HG02610 (cell line): ENCODE measurements around the gene TRIM75.
"Not testable (repeated sequence)": the region's sequence is repeated elsewhere in the genome, so short reads cannot be mapped to it uniquely, and the experiment has no call there.

Experiments
- ATAC-seq: cut with Tn5 transposase; IDR thresholded peaks from one replicate; pipeline ENCODE4 v1.9.1; 2021; ENCODE audit warnings: mild to moderate bottlenecking, moderate library complexity; ENCODE audit not compliant: unreplicated experiment

TRIM75 gene

DNA sequence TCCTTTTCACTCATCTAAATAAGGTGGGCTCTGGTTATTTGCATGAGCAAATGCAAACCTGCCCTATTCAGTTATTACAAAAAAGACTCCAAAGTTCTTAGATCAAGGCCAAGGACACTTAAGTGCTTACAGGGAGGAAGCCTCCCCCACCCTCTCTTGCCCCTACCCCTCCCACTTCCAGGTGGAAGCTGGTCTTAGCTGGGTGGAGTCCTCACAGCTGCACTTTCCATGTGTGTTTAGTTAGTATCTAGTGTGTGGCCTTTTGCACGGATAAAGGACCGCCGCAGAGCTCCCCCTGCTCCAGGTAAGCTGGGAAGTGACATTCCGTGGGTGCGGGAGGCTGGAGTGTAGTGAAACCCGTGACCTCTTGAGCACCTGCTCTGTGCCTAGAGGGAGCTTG is at the start of gene TRIM75:
TSS of gene TRIM75 (plus strand) at position 222 of the 400 bp plus-strand sequence. CDS start 5,282 bp downstream, outside the sequence.
- ATAC-seq = no peak

DNA sequence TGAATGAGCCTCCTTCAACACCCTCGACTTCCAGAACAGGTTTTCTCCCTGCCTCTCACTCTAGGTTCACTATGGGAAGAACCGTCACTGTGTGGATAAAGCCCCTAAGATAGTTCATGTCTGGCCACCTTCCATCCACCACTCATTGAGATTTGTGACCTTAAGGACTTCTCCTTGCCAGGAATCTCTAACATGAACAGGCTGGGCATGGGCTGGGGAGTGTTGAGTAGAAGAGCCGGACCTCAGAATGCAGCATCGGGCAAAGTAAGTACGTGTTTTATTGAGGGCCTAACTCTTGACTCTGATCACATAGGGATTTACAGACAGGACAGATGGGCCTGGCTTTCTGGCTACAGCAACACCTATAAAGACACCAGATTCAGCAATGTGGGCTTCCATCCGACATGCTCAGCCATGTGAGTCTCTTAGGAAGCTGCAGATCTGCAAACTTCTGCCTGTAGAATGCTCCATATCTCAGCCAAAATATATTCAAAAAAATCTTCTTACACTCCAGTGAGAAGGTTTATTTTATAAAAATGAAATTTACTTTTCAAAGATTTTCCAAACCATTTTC is 48.2 kb upstream of the TRIM75 start:
- no peak for ATAC-seq

DNA sequence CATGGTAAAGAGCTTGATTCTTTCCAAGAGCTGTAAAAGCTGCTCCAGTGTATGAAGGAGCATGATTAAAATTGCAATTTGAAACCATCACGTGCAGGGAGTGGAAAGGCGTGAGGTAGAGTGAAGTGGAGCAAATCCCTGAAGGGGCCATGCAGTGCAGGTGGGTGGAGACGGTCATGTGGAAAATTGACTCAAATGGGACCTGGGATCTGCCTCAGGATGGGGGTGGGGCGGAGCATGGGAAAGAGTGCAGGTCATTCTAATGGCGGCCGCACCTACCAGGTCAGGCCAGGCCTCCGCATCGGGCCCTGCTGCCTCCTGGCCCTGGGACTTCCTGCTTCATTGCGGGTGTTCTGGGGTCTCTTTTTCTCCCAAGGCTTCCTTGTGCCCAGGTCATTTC is 47.2 kb upstream of the TRIM75 start:
- ATAC-seq = no peak

DNA sequence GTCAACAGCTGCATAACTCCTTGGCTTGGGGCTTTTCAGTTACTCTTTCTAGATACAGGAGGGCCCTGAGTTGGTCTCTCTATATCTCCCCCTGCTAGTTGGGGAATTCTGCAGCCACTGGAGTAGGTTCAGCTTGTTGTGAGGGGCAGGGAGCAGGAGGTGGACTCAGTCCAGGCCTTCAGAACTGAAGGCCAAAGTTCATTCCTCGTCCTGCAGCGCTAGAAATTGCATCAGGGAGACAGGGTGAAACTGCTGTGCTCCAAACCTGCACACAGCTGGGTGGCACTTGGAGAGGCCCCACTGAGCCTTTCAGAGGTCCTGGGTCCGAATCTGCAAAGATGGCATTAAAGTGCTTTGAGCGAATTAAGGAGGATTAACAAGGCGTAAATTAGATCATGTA is 46.8 kb upstream of the TRIM75 start:
- no peak for ATAC-seq

DNA sequence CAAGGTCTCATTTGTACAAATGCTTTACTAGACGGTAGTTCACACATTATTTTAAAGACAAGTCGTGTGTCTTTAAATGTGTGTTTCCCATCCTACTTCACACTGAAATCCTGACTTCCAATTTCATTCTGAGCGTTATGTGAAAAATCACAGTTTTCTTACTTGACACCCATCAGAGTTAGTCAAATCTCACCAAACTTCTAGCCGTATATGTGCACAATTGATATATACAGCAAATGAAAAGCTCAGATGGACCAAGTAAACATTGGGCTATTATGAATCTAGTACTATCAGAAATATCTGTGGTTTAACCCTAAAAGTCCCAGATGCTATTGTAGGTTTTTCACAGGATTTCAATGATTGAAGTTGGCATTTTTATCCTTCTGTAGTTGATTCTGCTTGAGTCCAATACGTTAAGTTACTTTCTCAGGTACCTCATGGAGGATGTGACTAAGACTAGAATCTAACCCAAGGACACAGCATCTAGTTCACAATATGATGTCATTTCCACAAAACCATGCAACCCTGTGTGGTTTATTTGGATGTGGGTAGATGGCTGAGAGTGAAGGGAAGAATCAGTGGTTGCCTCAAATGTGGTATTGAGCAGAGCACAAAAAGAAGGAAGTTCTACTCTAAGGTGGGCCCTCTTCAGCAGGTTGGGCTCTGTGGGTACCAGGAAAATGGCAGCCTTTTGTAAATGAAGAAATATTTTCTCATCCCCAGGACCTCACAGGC is 44.0 kb upstream of the TRIM75 start:
- ATAC-seq = peak; percentile 95

DNA sequence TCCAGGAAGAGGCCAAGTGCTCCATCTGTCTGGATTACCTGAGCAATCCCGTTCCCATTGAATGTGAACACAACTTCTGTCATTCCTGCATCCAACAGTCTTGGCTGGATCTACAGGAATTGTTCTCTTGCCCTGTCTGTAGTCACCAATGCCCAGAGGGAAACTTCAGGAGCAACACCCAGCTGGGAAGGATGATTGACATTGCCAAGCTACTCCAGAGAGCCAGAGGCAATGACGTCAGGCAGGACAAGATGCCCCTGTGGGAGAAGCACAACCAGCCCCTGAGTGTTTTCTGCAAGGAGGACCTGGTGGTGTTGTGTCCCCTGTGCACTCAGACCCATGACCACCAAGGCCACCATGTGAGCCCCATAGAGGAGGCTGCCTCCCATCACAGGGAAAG is 43.2 kb upstream of the TRIM75 start:
- ATAC-seq = no peak

DNA sequence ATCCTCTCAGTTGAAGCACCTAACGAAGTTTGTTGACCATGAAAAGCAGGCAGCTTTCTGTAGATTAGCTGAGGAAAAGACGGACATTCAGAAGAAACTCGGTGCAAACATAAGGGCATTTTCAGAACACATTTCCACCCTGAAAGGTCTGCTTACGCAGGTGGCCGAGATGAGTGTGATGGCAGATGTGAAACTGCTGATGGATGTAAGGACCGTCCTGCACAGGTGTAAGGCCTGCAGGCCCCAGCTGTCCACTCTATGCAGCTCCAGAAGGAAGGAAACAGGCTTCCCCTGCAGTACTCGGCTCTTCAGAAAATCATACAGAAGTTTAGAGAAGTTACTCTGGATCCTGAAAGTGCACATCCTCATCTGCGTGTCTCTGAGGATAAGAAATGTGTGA is 42.7 kb upstream of the TRIM75 start:
- no peak for ATAC-seq

DNA sequence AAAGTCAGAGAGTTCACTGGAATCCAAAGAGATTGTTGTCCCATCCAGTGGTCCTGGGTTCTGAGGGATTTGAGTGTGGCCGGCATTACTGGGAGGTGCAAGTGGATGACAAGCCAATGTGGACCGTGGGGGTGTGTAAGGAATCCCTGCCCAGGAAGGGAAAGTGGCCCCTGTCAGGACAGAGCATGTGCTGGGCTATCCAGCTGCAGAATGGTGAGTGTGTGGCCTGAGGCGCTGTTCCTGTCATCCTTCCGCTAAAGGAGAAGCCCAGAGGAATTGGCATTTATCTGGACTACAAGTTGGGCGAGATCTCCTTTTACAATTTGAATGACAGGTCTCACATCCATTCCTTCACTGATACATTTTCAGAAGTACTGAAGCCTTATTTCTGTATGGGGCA is 42.3 kb upstream of the TRIM75 start:
- no peak for ATAC-seq

DNA sequence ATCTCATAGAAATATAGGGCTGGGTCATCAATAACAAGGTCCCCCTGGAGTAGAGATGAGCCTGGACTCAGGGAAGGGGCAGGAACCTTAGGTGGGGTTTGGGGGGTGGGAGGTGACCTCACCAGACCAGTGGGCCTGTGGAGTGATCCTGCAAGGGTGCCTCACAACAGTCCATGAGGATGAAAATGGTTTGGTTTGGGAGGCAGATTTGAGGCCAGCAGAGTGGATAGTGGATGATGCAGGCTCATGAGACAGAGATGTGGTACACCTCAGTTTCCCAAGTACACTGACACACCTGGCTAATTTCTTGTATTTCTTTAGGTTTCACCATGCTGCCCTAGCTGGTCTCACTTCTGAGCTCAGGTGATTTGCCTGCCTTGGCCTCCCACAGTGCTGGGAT is 40.0 kb upstream of the TRIM75 start:
- ATAC-seq = no peak

DNA sequence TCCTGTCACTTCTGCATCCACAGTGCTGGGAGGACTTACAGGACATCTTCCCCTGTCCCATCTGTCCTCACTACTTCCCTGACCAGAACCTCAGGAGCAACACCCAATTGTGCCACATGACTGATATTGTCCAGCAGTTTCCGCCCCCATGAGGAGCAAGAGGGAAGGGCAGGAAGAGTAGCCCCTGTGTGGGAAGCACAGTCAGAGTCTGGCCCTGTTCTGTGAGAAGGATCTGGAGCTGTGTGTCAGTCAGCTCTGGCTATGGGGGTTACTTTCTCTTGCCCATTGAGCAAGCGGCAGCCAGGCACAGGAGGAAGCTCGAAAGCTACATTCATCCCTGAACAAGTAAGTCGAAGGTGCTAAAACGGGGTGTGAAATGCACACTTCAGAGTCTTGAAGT is 36.7 kb upstream of the TRIM75 start:
- no peak for ATAC-seq

DNA sequence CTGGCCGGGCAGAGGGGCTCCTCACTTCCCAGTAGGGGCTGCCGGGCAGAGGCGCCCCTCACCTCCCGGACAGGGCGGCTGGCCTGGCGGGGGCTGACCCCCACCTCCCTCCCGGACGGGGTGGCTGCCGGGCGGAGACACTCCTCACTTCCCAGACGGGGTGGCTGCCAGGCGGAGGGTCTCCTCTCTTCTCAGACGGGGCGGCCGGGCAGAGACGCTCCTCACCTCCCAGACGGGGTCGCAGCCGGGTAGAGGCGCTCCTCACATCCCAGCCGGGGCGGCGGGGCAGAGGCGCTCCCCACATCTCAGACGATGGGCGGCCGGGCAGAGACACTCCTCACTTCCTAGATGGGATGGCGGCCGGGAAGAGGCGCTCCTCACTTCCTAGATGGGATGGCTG is 33.7 kb upstream of the TRIM75 start:
- ATAC-seq = not testable (repeated sequence)

DNA sequence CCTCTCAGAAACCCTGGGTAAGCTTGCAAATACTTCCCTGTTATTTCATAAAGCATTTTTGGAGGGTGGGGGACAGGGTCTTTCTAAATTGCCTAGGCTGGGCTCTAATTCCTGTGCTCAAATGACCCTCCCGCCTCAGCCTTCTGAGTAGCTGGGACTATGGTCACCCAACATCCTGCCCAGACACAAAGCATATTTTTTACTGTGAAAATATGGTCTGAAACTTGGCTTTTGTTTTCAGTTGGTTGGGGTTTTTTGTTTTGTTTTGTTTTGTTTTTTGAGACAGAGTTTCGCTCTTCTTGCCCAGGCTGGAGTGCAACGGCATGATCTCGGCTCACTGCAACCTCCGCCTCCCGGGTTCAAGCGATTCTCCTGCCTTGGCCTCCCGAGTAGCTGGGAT is 27.9 kb upstream of the TRIM75 start:
- ATAC-seq = not testable (repeated sequence)

DNA sequence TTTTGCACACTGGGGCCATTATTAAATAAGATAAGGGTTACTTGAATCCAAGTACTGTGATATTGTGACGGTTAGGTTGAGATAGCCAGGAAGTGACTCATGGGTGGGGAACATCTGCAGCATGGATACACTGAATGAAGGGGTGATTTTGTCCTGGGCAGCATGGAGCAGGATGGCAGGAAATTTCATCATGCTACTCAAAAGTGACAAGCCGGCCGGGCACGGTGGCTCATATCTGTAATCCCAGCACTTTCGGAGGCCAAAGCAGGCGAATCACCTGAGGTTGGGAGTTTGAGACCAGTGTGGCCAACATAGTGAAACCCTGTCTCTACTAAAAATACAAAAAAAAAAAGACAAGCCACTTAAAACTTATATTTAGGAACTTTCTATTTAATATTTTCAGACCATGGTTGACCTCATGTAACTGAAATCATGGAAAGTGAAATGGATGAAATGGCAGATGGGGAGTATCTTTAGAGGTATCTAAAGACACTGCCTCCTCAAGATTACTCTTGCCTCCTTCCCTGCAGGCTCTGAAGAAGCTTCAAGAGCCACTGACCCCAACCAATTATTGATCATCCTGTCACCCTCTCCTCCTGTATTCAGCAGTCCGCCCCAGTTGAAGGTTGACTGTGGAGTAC is 25.8 kb upstream of the TRIM75 start:
- ATAC-seq = no peak

DNA sequence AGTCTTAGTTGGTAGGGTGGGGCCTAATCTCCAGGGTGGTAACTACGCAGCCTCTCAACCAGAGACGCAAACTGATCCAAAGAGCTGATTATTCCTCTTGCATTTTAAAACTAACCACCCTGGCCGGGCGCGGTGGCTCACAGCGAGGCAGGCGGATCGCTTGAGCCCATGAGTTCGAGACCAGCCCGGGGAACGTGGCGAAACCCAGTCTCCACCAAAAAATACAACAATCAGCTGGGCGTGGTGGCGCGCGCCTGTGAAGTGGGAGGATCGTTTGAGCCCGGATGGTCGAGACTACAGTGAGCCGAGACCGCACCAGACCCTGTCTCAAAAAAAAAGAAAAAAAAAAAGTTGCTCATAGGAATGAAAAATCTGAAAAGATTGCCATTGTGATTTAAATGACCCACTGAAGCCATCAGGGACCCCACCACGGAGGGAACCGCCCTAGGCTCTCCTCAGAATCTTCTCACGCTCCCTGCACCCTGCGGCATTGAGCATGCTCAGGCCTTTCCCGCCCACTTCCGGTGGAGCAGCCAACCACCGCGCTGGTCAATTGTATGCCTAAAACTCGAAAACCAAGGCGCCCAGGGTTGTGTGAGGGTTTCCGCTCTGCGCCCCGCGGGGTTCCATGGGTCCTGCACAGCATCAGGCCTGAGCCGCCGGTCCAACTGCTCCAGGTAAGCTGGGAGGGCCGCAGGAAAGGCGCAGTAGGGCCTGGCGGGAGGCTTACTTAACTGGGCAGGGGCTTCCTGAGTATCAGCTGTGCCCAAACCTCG is 22.0 kb upstream of the TRIM75 start, which contains the start of gene TRIM60:
TSS of gene TRIM60 (plus strand) at position 564 of the 776 bp plus-strand sequence. CDS start 8,074 bp downstream, outside the sequence.
- no peak for ATAC-seq

DNA sequence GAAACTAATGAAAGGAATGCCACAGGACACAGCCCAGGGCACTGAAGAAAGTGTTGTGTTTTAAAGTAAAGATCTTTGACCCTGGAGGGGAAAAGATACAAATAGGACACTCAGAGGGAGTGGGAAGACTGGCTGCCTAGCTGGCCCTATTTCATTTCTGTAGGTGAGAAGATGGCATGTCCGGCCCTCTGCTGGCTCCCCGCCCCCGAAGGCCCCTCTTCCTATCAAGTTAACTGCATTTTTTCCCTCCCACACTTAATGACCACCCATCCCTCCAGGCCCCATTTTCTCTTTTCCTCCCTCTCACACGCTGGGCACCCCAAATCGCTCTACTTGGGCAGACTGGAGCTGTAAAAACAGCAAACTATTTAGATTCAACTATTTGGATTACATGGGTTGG is 5.5 kb upstream of the TRIM75 start:
- no peak for ATAC-seq

DNA sequence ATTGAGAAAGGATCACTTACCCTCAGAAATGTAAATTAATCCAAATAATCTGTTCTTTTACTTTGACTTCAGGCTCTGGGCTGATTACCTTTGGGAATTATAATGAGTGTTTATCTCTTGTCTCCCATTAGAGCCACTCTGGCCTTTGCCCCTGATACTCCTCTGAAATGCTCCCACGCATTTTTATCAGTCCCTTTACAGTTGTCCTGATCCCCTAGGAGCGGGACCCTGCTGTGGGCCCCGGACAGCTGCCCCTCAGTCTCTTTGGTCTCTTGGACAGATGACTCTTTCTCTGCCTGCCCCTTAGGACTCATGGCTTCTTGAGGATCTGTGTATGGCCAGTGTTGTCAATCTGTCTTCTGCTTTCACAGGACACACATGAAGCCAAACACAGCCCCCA is 1.0 kb upstream of the TRIM75 start:
- no peak for ATAC-seq

DNA sequence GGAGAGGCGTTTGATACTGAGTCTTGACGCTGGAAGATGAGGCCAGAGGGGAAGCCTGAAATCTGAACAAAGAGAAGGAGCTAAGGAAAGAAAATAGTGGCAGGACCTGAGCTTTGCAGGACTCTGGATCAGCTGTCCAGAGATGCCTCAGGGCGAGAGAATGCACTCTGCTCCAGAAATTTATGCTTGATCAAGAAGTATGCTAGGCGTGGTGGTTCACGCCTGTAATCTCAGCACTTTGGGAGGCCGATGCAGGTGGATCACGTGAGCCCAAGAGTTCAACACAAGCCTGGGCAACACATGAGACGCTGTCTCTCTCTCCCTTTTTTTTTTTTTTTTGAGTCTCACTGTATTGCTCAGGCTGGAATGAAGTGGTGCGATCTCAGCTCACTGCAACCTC is 1.9 kb downstream of the TRIM75 start:
- no peak for ATAC-seq

DNA sequence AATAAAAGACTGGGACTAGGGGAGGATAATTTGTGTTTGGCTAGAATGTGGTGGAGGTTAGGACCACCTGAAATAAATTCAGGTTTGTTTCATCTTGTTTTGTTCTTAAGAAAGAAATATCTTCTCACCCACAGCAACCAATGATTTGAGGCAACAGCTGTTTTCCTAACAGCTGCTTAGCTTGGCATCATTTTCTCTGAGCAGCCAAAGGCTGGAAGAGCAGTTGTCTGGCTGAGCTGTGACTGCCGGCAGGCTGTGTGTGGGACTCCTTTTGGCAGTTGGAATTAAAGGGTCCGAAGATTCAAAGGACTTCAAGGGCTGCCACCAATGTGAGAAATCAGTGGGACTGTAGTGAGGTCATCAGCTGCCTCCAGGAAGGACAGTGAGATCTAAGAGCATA is 5.0 kb downstream of the TRIM75 start:
- no peak for ATAC-seq

DNA sequence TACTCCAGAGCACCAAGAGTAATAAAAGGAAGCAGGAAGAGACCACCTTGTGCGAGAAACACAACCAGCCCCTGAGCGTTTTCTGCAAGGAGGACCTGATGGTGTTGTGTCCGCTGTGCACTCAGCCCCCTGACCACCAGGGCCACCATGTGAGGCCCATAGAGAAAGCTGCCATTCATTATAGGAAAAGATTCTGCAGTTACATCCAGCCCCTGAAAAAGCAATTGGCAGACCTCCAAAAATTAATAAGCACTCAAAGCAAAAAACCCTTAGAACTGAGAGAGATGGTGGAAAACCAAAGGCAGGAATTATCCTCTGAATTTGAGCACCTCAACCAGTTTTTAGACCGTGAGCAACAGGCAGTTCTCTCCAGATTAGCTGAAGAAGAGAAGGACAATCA is 5.7 kb downstream of the TRIM75 start:
- ATAC-seq = no peak

DNA sequence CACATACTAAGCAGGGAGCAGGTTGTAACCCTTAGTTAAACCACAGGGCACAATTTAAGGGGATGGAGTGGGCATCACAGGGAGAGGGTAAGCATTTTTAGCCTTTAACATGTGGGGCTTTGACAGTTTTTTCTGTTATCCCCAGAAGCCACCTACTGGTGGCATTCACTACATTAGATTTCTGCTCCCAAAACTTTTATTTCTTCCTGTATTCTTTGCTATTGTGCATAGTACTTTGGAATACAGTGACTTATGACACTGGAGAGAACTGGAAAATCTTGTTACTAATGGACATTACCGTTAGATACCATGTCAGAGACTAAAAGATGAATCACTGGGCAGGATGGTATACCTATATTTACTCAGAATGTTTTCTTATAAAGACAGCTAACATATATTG is 7.3 kb downstream of the TRIM75 start:
- no peak for ATAC-seq

DNA sequence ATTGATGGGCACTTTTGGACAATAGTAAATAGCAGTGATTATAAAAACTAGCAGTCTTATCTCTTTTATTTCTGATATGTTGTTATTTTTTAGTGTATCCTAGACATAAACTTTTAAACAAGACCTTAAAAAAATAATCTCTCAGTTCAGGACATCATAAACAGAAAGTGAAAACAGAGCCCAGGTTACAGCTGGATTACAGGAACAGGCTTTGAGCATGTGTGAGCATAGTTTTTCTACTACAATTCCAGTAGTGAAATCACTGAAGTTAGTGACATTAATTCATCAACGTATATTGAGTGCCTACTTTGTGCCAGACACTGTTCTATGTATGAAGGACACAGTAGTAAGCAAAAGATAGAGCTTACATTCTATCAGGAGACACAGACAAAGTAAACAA is 16.9 kb downstream of the TRIM75 start:
- ATAC-seq = no peak
